PC-3 (cell line): ENCODE measurements around the gene DAPK1.

Experiments
- EZH2 ChIP-seq: fragments of 300-600 bp; sonication (generic); IDR thresholded peaks from one replicate; pipeline ENCODE4 v1.6.1; 2017; ENCODE audit warnings: antibody characterized with exemption, mild to moderate bottlenecking, low read length; ENCODE audit not compliant: unreplicated experiment
- EZH2phosphoT487 ChIP-seq: fragments of 300-600 bp; sonication (generic); IDR thresholded peaks from 2 replicates; pipeline ENCODE4 v1.6.1; 2018; ENCODE audit warnings: mild to moderate bottlenecking, antibody characterized with exemption, low read length, borderline replicate concordance
- TF ChIP-seq, protein P1 (sequence below): fragments of 300-600 bp; sonication (generic); conservative IDR thresholded peaks from 2 replicates; pipeline ENCODE4 v1.5.1; 2017; ENCODE audit warnings: antibody characterized with exemption, low read depth, mild to moderate bottlenecking, low read length

GRCh38 chr9:87469793-87470465 is 27.7 kb upstream of the DAPK1 start:
- TF ChIP-seq, protein P1, sequence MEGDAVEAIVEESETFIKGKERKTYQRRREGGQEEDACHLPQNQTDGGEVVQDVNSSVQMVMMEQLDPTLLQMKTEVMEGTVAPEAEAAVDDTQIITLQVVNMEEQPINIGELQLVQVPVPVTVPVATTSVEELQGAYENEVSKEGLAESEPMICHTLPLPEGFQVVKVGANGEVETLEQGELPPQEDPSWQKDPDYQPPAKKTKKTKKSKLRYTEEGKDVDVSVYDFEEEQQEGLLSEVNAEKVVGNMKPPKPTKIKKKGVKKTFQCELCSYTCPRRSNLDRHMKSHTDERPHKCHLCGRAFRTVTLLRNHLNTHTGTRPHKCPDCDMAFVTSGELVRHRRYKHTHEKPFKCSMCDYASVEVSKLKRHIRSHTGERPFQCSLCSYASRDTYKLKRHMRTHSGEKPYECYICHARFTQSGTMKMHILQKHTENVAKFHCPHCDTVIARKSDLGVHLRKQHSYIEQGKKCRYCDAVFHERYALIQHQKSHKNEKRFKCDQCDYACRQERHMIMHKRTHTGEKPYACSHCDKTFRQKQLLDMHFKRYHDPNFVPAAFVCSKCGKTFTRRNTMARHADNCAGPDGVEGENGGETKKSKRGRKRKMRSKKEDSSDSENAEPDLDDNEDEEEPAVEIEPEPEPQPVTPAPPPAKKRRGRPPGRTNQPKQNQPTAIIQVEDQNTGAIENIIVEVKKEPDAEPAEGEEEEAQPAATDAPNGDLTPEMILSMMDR: no peak
- TF ChIP-seq EZH2 (no peak), EZH2phosphoT487 (no peak)
